Osteoblast (primary cell): Measurements from ENCODE around the gene MAGEF1. TPM values are rescaled to one million over a fixed set of nuclear protein-coding genes. Genes with fewer than 3 reads are reported as not detected.

Experiments
- DNase-seq: peaks from one replicate; pipeline ENCODE4 v3.0.0; 2011; ENCODE audit warnings: low spot score, mixed read lengths; ENCODE audit not compliant: insufficient read length; ENCODE audit errors: missing footprints
- H2AFZ ChIP-seq: 2 replicates; pipeline ENCODE4 v1.6.0; 2011; ENCODE audit warnings: mild to moderate bottlenecking, low read length
- H3K27ac ChIP-seq: 2 replicates; pipeline ENCODE4 v1.5.1; 2011; ENCODE audit warnings: mild to moderate bottlenecking, low read depth, low read length, moderate library complexity
- H3K27me3 ChIP-seq: 2 replicates; pipeline ENCODE4 v1.6.0; 2012; ENCODE audit warnings: mild to moderate bottlenecking, control low read depth, inconsistent platforms, low read length, moderate library complexity; ENCODE audit not compliant: insufficient read depth
- H3K36me3 ChIP-seq: 2 replicates; pipeline ENCODE4 v1.5.1; 2011; ENCODE audit warnings: mild to moderate bottlenecking, low read length, control low read depth, moderate library complexity; ENCODE audit not compliant: insufficient read depth
- H3K4me1 ChIP-seq: 2 replicates; pipeline ENCODE4 v1.5.1; 2011; ENCODE audit warnings: mild to moderate bottlenecking, low read length, control low read depth, moderate library complexity; ENCODE audit not compliant: insufficient read depth
- H3K4me2 ChIP-seq: 2 replicates; pipeline ENCODE4 v1.6.0; 2011; ENCODE audit warnings: mild to moderate bottlenecking, low read length; ENCODE audit not compliant: insufficient read depth
- H3K4me3 ChIP-seq: fragments of 200-600 bp; sonication (generic); 3 replicates; pipeline ENCODE4 v1.5.1; 2012; ENCODE audit warnings: mild to moderate bottlenecking, low read length, inconsistent platforms; ENCODE audit not compliant: insufficient read depth
- H3K79me2 ChIP-seq: 2 replicates; pipeline ENCODE4 v1.6.0; 2012; ENCODE audit warnings: mild to moderate bottlenecking, low read length, control low read depth, inconsistent platforms; ENCODE audit not compliant: insufficient read depth
- H3K9me3 ChIP-seq: 2 replicates; pipeline ENCODE4 v1.5.1; 2011; ENCODE audit warnings: low read depth, low read length, control low read depth
- H4K20me1 ChIP-seq: 2 replicates; pipeline ENCODE4 v1.6.0; 2012; ENCODE audit warnings: mild to moderate bottlenecking, low read length, control low read depth; ENCODE audit not compliant: insufficient read depth
- CTCF ChIP-seq: IDR thresholded peaks from 2 replicates; pipeline ENCODE4 v1.5.1; 2011; ENCODE audit warnings: mild to moderate bottlenecking, low read depth, low read length, moderate library complexity; ENCODE audit errors: extremely low read depth
- total RNA-seq: library from RNA; depleted of rRNA; stranded (reverse); fragments of >200 nt; gene quantifications from 2 replicates; pipeline ENCODE4 v1.2.3, GENCODE V29; 2012

The MAGEF1 gene
- total RNA-seq, 1 donor: 18.8 TPM

DNA sequence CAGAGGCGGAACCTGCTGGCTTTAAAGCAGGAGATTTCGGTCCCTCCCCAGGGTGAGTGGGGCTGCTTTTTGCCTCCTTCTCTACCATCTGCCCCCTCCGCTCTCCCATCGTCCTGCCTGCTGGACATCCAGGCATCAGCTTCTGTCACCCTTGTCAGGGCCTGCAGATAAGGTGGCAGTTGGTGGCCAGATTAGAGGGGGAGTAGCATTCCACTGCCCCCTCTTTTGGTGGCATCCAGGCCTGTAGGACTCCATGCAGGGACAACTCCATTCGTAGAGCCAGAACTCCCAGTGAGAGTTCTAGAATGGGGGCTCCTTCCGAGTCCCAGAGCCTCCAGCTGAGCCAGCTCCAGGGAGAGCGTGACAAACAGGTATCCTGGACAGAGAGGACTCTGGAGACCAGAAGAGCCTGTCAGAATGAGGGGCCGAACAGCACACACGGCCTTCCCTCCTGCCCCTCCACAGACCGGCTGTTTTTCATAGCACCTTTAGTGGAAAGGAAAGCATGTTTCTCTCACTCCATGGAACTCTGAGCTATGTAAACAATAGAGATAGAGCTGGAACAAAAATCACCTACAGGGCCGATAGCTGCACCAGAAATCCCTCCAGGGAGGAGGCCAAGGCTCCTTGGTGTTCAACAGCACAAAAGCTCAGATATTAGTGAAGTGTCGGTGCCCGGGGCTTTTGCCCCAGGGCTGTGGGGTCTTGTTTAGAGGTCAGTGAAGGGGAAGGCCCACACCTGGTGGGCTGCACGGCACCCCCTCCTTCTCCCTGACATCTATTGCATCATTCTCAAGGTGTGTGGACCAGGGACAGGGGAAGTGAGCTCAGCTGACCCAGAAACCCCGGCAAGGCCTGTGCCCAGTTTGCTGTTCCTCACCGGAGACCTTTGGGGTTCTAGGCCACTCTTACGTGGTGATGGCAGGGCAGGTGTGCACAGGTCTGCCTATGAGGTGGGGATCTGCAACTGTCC, 34.2 kb downstream of the MAGEF1 start:
- H3K79me2 ChIP-seq: no peaks in the 10 kb centered on the region
- no peak overlapping the region for H3K4me2 ChIP-seq
- no peak overlapping the region for H3K27ac ChIP-seq
- H3K36me3 ChIP-seq: no peaks in the 10 kb centered on the region
- H4K20me1 ChIP-seq: no peaks in the 10 kb centered on the region
- H3K9me3 ChIP-seq: no peaks in the 10 kb centered on the region
- H3K4me3 ChIP-seq: no peak overlapping the region
- peaks cover 31% of the 10 kb centered on the region for H3K27me3 ChIP-seq
- TF ChIP-seq CTCF: no peak
- no peak for DNase-seq
- H3K4me1 ChIP-seq: no peaks in the 10 kb centered on the region
- H2AFZ ChIP-seq: no peak overlapping the region

- H2AFZ ChIP-seq: no peak overlapping the region
- H3K27me3 ChIP-seq: peaks cover 31% of the 10 kb centered on the region
These were observed 34.9 kb downstream of the MAGEF1 start for GRCh38 chr3:184676927-184677326.

GRCh38 chr3:184674626-184675025, 37.2 kb downstream of the MAGEF1 start:
- DNase-seq: no peak
- H3K9me3 ChIP-seq: no peaks in the 10 kb centered on the region
- no peak overlapping the region for H3K4me2 ChIP-seq
- H3K4me3 ChIP-seq: no peak overlapping the region
- no peaks in the 10 kb centered on the region for H3K4me1 ChIP-seq
- peaks cover 30% of the 10 kb centered on the region for H3K27me3 ChIP-seq
- no peak overlapping the region for H2AFZ ChIP-seq
- no peaks in the 10 kb centered on the region for H3K36me3 ChIP-seq
- H4K20me1 ChIP-seq: no peaks in the 10 kb centered on the region
- H3K79me2 ChIP-seq: no peaks in the 10 kb centered on the region
- TF ChIP-seq CTCF: no peak
- no peak overlapping the region for H3K27ac ChIP-seq

More at GRCh38 chr3:184676927-184677326, 34.9 kb downstream of the MAGEF1 start:
- Histone ChIP-seq H3K4me1 (no peaks in the 10 kb centered on the region), H3K79me2 (no peaks in the 10 kb centered on the region), H3K36me3 (no peaks in the 10 kb centered on the region), H3K4me2 (no peak overlapping the region), H3K4me3 (no peak overlapping the region), H3K9me3 (no peaks in the 10 kb centered on the region), H3K27ac (no peak overlapping the region), H4K20me1 (no peaks in the 10 kb centered on the region)
- TF ChIP-seq CTCF: no peak
- DNase-seq: no peak

GRCh38 chr3:184672977-184673870, 38.6 kb downstream of the MAGEF1 start:
- no peak for TF ChIP-seq CTCF
- no peak overlapping the region for H3K4me3 ChIP-seq
- no peaks in the 10 kb centered on the region for H3K36me3 ChIP-seq
- peak; percentile 60 for DNase-seq
- H3K4me2 ChIP-seq: no peak overlapping the region
- peaks cover 21% of the 10 kb centered on the region for H3K27me3 ChIP-seq
- no peaks in the 10 kb centered on the region for H3K79me2 ChIP-seq
- H3K4me1 ChIP-seq: no peaks in the 10 kb centered on the region
- H2AFZ ChIP-seq: no peak overlapping the region
- no peak overlapping the region for H3K27ac ChIP-seq
- no peaks in the 10 kb centered on the region for H4K20me1 ChIP-seq
- H3K9me3 ChIP-seq: no peaks in the 10 kb centered on the region
